ENCODE results near the gene CUX1.

The CUX1 gene

DNA sequence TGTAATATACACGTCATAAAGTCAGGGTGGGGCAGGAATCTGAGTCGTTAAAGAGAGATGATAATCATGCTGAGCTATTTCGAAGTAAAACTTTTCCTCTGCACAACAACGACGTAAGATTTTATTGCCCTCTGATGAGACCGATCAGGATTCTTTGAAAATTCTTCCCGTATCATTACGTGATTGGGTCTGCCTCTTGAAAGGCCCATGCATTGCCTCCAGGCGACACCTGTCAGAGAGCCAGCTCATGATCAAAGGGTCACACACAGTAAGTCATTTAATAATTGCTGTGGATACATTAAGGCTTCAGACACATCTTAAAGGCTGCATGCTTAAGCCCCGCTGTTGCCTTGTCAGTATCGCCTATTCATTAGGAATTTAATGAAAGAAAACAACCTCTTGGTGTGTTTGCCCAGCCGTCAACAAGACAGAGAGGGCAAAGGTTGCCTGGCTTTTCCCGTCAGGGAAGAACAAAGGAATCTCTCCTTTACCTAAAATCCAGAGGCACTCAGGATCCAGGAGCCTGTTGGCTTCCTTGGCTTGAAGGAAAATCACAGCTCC, 280.3 kb downstream of the CUX1 start:
- DNase-seq (ENCODE audit: low read depth in 2 of 2): no peak

DNA sequence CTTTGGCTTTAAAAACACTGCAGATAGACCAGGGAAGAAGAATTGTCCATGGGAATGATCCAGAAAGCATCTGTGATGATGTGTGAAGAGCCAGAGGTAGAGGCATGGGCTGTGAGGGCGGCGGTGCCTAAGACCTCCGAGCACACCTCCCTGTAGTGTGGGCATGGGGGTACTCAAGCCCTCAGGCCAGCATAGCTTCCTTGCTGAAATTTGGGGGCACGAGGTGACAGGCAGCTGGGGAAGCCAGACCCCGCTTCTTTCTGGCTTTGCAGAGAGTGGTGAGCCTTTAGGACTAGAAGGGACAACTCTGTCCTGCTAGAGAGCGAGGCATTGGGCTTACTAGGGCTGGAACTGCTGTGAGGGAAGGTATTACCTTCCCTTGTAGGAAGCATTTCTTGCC, 281.6 kb downstream of the CUX1 start:
- DNase-seq (ENCODE audit: low read depth in 2 of 2): no peak

DNA sequence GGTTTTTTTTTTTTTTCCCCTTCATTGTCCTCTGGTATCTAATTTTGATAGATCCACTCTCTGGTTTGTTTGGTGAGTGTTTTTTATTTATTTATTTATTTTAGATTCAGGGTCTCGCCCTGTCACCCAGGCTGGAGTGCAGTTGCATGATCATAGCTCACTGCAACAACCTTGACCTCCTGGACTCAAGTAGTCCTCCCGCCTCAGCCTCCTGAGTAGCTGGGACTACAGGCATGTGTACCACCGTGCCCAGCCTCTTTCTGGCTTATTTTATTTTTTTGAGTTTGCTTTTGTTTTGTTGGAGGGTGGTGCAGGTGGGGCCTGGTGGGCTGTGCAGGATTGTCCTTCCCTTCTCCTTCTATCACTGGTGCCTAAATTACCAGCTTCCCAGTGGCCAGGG, 282.0 kb downstream of the CUX1 start:
- DNase-seq (ENCODE audit: low read depth in 2 of 2): no peak

DNA sequence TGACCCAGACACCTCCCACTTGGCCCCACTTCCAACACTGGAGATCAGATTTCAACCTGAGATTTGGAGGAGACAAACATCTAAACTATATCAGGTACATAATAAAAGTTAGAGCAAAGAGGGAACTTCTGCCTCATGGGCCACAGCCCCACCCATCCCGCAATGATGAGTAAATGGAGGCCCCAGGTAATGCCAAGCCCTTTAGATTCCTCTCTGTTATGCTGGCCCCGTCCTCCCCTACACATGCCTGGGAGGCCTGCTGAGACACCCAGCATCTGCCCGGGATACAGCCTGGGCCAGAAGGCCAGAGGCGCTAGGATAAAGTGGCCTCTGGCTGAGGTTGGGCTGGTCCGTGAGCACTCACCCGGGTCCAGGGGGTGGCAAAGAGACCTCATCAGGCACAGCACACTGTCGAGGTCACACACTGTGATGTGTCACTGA, 283.7 kb downstream of the CUX1 start:
- no peak for DNase-seq (ENCODE audit: low read depth in 2 of 2)

DNA sequence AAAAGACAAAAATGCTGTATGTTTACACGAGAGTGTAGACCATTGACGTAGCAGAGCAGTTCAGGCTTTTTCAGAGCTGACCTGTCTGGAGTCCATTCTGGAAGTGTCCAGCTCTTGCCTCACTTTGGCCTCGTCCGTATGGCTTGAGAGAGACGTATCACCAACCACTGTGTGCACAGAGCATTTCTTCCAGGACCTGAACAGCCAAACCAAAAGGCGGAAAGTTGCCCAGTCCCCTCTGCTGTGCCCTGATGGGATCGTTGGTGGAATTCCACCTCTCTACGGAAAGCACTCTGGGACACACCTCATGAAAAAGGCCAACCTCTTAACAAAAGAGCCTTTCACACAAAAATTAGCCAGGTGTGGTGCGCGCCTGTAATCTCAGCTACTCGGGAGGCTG, 284.5 kb downstream of the CUX1 start:
- DNase-seq (ENCODE audit: low read depth in 2 of 2): no peak

DNA sequence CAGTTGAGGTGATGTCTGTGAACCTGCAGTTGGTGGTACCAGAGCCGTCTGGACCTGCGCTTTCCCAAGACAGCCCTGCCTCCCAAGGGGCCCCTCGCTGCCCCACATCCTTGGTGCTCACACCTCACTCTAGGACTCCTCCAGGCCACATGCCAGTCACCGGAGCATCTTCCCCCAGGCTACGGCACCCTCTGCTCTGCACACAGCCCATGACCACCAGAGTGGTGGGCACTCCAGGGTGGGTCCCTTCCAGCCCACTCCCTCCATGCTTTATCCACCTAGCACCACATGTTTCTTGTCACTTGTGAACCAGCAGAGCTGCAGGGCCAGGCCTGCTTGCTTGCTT, 285.6 kb downstream of the CUX1 start:
- DNase-seq (ENCODE audit: low read depth in 2 of 2): no peak

DNA sequence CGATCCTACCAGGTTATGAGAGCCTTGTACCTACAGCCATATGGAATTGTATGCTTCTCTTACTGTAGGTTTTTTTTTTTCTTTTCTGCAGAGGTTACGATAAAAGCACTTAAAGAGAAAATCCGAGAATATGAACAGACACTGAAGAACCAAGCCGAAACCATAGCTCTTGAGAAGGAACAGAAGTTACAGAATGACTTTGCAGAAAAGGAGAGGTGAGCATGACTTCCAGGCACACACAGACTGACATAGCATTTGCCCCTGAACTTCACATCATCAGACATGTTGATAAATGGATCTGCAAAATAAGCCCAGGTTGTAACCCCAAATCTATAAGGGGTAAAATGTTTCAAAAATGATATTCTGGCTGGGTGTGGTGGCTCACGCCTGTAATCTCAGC, 286.8 kb downstream of the CUX1 start:
- DNase-seq (ENCODE audit: low read depth in 2 of 2): no peak

DNA sequence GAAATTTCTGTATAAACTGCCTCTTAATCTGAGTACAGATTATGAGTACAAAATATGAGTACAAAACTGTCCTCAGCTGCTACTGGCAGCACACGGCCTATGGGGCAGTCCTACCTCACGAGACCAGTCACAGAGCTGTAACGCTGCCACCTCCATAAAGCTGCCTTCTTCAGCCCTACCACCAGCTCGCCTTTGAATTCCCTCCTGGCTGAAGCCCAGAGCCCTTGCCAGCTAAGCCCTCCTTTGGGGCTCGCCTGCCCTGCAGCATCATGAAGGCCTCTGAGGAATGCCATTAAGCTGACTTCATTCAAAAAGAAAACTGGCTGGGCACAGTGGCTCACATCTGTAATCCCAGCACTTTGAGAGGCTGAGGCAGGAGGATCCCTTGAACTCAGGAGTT, 289.2 kb downstream of the CUX1 start:
- no peak for DNase-seq (ENCODE audit: low read depth in 2 of 2)

DNA sequence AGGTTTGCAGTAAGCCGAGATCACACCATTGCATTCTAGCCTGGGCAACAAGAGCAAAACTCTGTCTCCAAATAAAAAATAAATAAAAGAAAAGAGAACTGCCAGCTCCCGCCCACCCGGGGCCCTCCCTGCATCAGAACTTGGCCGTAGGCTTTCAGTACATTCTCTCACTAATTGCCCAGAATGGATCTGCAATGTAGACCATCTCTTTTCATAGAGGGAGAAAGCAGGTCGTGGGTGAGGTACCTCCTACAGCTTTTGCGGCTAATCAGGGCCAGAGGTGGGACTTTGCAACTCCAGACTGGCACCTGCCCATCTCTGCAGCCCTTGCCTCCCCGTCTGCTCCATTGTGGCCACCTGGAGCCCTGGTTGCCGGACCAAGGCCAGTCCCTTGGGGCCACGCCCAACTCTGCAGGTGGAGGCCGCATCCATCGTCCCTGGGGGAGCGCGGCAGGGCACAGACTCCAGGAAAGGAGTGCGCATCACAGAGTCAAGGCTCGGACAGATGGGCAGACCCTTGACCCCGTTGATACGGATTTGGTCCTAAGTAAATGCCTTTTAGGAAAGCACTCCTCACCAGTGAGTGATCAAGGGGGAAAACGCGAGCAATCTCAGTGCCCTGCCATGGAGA, 290.2 kb downstream of the CUX1 start:
- DNase-seq (ENCODE audit: low read depth in 2 of 2): no peak

DNA sequence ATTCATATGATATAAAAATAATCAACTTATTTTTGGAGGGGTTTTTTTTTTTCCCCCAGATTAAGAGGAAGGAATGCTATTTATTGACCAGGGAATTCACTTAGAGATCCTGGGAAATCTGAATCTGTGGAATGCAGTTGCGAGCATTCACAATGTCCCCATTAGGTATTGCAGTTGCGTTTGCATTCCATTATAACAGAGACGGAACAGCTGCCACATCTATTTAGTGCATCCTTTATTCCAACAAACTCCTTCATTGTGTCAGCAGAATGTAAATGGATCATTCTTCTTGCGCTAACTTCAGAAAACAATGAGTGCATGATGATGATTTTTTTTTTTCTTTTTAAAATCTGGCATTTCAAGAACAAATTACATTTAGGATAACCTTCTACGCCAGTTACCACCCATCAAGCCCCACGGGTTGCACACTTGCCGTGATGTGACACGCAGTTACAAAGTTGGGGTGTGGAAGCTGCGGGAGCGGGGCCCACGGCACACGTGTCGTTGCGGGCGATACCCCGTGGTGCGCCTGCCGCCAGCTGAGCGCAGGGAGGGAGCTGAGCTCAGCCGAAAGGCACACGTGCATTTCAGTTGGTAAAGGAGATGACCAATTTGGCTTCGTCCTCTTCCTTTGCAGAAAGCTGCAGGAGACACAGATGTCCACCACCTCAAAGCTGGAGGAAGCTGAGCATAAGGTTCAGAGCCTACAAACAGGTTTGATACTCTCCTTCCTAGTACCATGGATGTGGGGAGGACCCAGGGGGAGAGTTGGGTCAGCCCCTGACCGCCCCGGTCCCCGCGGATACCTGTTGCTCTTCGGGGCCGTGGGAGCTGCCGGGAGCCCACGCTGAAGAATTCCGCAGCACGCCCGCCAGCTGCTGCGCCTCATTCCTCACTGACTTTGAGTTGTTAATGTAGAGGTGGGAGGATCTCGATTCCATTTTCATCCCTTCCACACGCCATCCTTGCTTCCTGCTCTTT, 293.9 kb downstream of the CUX1 start:
- DNase-seq (ENCODE audit: low read depth in 2 of 2): no peak

DNA sequence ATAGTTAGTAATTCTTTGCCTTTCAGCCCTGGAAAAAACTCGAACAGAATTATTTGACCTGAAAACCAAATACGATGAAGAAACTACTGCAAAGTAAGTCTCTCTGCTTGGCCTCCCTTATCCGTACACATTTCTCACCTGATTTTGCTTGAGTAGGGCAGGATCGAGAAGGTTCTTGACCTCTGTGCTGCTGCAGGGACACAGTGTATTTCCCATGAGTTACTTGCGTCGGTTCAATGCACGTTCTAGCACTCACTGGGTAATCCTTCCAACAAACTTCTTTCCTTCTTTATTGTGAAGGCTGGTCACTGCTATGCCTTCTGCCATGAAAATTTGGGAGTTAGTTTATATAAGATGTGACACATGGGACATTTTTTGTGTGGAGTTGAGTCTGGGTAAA, 297.8 kb downstream of the CUX1 start:
- DNase-seq (ENCODE audit: low read depth in 2 of 2): no peak

DNA sequence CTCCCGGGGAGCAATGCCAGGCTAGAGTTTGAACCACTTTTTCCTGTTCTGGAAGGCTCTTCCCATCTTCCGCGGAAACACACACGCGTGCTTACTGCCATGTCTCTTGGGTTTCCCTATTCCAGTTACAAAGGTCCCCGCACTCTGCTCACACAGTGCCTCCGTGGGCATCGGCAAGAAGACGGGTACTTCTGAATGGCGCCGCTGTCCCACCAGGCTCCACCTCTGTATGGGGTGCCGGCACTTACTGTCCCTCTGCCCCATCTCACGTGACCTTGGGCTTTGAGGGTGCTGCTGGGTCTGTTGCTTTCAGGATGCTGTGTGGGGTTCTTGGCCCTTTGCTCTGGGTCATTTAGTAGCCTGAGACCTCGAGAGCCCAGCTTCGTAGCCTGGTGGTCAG, 298.5 kb downstream of the CUX1 start:
- no peak for DNase-seq (ENCODE audit: low read depth in 2 of 2)

DNA sequence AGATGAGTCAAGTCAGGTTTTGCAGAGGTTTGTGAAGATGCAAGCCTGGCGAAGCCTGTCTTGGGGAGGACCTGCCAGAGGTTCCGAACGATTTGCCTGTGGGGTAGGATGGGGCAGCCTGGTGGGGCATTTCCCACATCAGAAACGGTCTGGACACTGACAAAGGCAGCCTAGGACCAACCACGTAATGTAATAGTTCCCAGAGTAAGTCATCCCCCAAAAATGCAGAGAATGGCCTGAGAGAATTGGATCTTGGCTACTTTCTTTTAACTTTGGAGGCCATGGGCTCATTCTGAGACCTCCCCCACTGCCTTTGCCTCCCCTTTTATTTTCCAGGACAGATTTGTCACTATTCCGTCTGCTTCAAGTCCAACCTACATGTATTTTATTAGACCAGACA, 300.3 kb downstream of the CUX1 start:
- DNase-seq (ENCODE audit: low read depth in 2 of 2): no peak

DNA sequence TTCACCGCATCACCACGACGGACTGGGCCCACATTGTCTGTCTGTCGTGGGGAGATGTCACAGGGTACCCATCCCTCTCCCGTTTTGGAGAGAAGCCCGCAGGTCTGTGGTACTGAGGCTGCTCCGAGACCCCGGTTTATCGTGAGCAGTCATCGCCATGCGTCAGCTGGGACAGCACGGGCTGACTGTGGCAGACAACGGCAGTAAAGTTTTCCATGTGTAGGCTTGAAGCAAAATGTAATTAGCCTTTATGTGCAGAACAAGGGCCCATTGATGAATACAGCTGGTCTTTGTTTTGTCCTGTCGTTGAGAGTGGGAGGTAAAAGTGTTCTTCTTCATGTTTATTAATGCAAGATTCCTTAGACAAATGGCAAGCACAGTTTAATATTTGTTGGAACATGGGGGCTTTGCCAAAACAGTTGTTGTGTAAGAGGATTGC, 301.8 kb downstream of the CUX1 start:
- DNase-seq (ENCODE audit: low read depth in 2 of 2): no peak

DNA sequence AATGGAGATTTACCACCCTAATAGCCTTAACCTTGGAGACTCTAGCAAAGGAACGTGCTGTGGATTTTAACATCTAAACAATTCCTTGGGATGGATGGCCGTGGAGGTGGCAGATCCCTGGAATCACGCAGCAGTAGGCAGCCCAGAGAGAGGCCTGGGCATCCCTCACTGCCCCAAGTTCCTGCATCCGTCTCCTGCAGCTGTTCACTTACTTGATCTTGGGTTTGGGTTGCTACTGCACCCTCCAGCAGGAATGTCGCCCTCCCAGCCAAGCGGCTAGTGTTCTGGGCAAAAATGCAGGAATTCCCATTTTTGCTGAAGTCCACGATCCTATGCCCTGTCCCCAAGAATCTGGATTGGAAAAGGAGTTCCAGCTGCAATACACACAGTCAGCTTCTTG, 302.5 kb downstream of the CUX1 start:
- DNase-seq (ENCODE audit: low read depth in 2 of 2): no peak

DNA sequence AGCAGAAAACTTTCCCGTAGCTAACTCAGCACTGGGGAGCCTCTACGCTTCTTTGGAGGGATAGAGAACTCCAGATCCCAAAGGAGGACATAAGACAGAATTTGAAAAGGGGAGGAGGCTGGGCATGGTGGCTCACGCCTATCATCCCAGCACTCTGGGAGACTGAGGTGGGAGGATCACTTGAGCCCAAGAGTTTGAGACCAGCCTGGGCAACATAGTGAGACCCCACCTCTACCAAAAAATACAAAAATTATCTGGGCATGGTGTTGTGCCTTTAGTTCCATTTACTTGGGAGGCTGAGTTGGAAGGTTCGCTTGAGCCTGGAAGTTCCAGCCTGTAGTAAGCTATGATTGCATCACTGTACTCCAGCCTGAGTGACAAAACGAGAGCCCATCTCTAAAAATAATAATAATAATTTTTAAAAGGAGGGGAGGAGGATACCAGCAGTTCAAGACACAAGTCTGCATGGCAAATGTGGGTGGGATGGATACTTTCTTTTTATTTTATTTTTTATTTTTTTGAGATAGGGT, 303.3 kb downstream of the CUX1 start:
- DNase-seq (ENCODE audit: low read depth in 2 of 2): no peak

DNA sequence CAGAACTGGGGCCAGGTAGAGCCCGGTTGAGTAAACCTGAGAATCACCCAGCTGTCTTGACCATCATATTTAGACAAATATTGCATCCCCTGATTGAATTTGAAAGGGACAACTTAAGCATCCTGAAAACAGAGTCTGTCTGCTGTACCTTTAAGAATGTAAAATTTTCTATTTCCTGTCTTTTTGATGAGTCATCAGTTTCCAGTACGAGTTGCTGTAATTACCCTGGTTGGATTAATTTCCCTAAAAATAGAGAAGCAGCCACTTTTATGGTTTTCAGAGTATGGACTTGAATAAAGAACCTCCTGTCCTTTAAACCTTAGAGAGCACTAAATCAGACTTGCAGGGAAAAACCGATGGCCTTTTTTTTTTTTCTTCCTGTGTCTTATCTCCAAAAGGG, 304.6 kb downstream of the CUX1 start:
- no peak for DNase-seq (ENCODE audit: low read depth in 2 of 2)

DNA sequence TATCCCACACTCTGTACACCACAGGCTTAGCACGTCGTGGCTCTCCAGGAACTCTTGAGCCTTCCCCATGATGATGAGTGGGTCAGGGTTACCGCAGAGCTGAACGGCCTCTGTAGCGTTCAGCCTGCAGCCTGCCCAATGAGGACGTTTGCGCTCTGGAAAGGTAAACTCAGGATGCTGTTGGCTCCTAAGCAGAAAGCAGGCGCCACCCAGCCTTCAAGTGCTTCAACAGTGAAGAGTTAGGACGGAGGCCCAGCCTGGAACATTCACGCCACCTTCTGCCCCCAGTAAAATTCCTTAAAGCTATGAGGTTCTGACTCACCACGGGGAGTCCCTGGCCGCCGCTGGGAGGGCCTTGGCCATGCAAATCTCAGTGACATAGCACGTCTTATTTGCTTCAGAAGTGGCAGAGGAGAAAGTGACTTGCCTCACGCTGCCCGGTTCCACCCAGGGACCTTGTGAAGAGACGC, 307.7 kb downstream of the CUX1 start:
- no peak for DNase-seq (ENCODE audit: low read depth in 2 of 2)

DNA sequence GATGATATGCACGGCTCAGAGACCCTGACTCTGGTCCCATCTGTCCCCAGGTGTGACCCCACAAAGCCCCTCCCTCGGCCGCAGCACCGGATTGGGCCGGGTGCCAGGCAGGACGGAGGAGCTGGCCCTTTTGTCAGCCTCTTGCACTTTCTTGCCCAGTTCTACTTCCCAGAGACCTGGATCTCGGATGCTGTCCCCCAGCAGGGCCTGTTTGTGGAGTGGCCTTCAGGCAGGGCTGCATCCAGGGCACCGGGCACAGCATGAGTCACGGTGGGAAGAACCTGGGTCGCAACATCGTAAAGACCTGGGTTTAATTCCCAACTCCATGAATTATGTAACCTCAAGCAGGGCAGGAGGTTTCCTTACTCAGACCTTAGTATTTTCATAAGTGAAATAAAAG, 310.9 kb downstream of the CUX1 start:
- no peak for DNase-seq (ENCODE audit: low read depth in 2 of 2)

DNA sequence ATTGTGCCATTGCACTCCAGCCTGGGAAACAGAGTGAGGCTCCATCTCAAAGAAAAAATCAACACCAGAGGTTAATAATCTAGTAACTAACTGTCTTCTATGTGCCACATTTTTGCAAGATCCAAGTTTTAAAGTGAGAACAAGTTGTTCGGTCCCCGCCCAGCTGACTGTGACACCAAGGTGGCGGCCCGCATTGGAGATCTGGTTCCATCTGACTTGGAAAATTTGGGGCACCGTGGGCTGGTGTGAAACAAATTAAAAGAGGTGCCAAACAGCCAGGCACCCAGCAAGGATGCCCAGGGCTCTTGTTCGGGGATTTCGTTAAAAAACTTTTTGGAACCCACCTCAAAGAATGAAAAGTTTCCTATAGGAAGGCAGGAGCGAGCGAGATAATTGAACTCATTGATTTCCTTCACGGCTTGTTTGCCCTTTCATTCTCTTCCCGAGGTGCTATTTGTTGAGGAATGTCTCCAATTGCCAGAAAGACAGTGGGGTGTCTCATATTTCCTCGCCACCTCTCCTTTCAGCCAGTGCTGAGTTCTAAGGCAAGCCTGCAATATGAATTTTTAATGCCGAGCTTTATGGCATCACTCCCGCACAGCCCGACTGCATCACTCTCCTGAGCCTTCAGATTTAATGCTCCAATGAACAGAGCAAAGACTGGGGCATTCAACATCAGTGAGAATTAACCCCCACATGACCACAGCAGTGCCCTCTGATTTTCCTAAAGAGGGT, 312.4 kb downstream of the CUX1 start:
- no peak for DNase-seq (ENCODE audit: low read depth in 2 of 2)

DNA sequence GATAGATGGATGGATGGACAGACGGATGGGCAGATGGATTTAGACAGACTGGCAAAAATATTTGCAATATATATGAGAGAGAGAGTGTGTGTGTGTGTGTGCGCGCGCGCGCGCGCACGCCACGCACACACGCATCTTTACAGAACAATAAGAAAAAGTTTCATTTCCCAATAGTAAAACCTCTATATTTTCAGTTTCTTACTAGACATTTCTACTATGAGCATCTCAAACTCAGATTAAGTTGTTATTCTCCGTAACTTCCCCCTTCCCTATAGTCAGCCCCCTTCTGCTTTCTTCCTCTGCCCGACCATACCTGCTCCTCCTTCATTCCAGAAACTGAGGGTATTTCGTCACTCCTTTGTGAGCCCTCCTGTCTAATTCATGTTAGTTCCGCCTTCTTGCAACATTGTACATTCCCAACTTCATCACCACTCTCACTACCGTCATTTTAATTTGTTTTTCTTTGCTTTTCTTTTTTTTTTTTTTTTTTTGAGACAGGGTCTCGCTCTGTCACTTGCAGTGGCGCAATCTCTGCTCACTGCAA, 314.9 kb downstream of the CUX1 start:
- DNase-seq (ENCODE audit: low read depth in 2 of 2): no peak

DNA sequence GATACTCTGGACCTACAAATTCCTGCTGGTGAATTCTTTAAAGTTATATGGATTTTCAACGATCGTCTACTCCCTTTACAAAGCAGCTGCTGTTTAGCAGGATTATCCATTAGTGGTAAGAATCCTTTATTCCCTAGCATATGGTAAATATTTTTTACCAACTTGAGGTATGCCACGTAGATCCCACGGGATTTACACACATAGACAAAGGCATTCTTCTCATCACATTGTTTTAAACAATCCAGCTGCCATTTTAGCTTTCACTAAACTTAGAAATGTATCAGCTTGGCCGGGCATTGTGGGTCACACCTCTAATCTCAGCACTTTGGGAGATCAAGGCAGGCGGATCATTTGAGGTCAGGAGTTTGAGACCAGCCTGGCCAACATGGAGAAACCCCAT, 321.2 kb downstream of the CUX1 start:
- no peak for DNase-seq (ENCODE audit: low read depth in 2 of 2)

Data from stimulated activated CD4-positive, alpha-beta T cell treated with anti-CD3 and anti-CD28 coated beads, Interleukin-12 subunit alpha, Interleukin-12 subunit beta, amount 100 ng/mL, for 24 hours (primary cell).